IMR-90 (cell line): ENCODE results near the gene SCAF1. TPM values are rescaled to one million over a fixed set of nuclear protein-coding genes. Genes with fewer than 3 reads are reported as not detected.

Experiments
- ATAC-seq: fragments of 200-7000 bp; cut with Tn5 transposase; 2 replicates; pipeline ENCODE4 v1.9.1; 2020; ENCODE audit warnings: low read depth, mild to moderate bottlenecking, moderate library complexity
- BruUV-seq: library from RNA; stranded (reverse); fragments of 400-500 nt; replicated peaks from 2 replicates; lab custom pipeline; 2021; lab: Mats Ljungman, UMichigan
- CTCF ChIA-PET: fragments of 300-600 bp; formaldehyde crosslinking; extraction: SDS; loops from one replicate; lab custom pipeline; 2021; ENCODE audit warnings: antibody characterized with exemption; lab: Yijun Ruan, JAX
- POLR2A ChIA-PET: fragments of 300-600 bp; sonication (Branson Sonifier 250); formaldehyde crosslinking; loops from one replicate; lab custom pipeline; 2022; ENCODE audit warnings: antibody characterized with exemption; ENCODE audit not compliant: unreplicated experiment; lab: Charles Lee
- DNase-seq: peaks from one replicate; pipeline ENCODE4 v3.0.0; 2013
- H2AFZ ChIP-seq: replicated peaks from 2 replicates; pipeline ENCODE3; 2013; ENCODE audit warnings: low read length, mild to moderate bottlenecking; ENCODE audit not compliant: poor library complexity
- H2AK5ac ChIP-seq: 2 replicates; pipeline ENCODE4 v1.6.1; 2013; ENCODE audit warnings: low read depth, low read length, inconsistent platforms
- H2AK9ac ChIP-seq: replicated peaks from 2 replicates; pipeline ENCODE3; 2013; ENCODE audit warnings: mild to moderate bottlenecking, low read depth, low read length, moderate library complexity; ENCODE audit not compliant: poor library complexity
- H2BK120ac ChIP-seq: 2 replicates; pipeline ENCODE4 v1.6.1; 2013; ENCODE audit warnings: low read depth, low read length, inconsistent platforms
- H2BK15ac ChIP-seq: 3 replicates; pipeline ENCODE4 v1.6.1; 2013; ENCODE audit warnings: low read depth, low read length, inconsistent platforms
- H2BK20ac ChIP-seq: 2 replicates; pipeline ENCODE4 v1.6.1; 2013; ENCODE audit warnings: low read depth, mild to moderate bottlenecking, inconsistent platforms, low read length, moderate library complexity
- H2BK5ac ChIP-seq: 2 replicates; pipeline ENCODE4 v1.6.1; 2013; ENCODE audit warnings: mild to moderate bottlenecking, low read depth, low read length, inconsistent platforms; ENCODE audit not compliant: poor library complexity, severe bottlenecking
- H3K14ac ChIP-seq: replicated peaks from 2 replicates; pipeline ENCODE4 v1.6.1; 2013; ENCODE audit warnings: low read depth, low read length, inconsistent platforms
- H3K18ac ChIP-seq: 2 replicates; pipeline ENCODE4 v1.6.1; 2013; ENCODE audit warnings: low read depth, low read length, control low read depth
- H3K23ac ChIP-seq: 2 replicates; pipeline ENCODE4 v1.6.1; 2013; ENCODE audit warnings: low read depth, low read length, inconsistent platforms
- H3K27ac ChIP-seq: 2 replicates; pipeline ENCODE4 v1.5.1; 2013; ENCODE audit warnings: mild to moderate bottlenecking, control low read depth, low read length; ENCODE audit not compliant: insufficient read depth
- H3K27me3 ChIP-seq: 2 replicates; pipeline ENCODE4 v1.6.1; 2013; ENCODE audit warnings: low read length; ENCODE audit not compliant: control insufficient read depth, insufficient read depth
- H3K36me3 ChIP-seq: 2 replicates; pipeline ENCODE4 v1.6.1; 2013; ENCODE audit warnings: low read length, mixed read lengths; ENCODE audit not compliant: control insufficient read depth, insufficient read depth
- H3K4ac ChIP-seq: 2 replicates; pipeline ENCODE4 v1.6.1; 2013; ENCODE audit warnings: low read depth, low read length, inconsistent platforms
- H3K4me1 ChIP-seq: 2 replicates; pipeline ENCODE4 v1.6.1; 2013; ENCODE audit warnings: low read length, mixed read lengths; ENCODE audit not compliant: control insufficient read depth, insufficient read depth
- H3K4me2 ChIP-seq: 2 replicates; pipeline ENCODE4 v1.6.1; 2013; ENCODE audit warnings: low read depth, mild to moderate bottlenecking, control low read depth, low read length, moderate library complexity
- H3K4me3 ChIP-seq: 2 replicates; pipeline ENCODE4 v1.5.1; 2013; ENCODE audit warnings: low read depth, mild to moderate bottlenecking, control low read depth, low read length, moderate library complexity; ENCODE audit not compliant: insufficient read depth
- H3K56ac ChIP-seq: 2 replicates; pipeline ENCODE4 v1.6.1; 2013; ENCODE audit warnings: low read length, inconsistent platforms; ENCODE audit not compliant: insufficient read depth; ENCODE audit errors: extremely low read depth
- H3K79me1 ChIP-seq, 2 experiments: 2 replicates each; pipeline ENCODE4 v1.6.1; 2013; ENCODE audit warnings: low read length in 2 of 2, inconsistent platforms in 1 of 2, low read depth in 1 of 2
- H3K9ac ChIP-seq: 2 replicates; pipeline ENCODE4 v1.6.1; 2013; ENCODE audit warnings: low read depth, low read length, control low read depth
- H3K9me1 ChIP-seq: 2 replicates; pipeline ENCODE4 v1.6.1; 2013; ENCODE audit warnings: low read length, inconsistent platforms; ENCODE audit not compliant: insufficient read depth
- H3K9me3 ChIP-seq: 2 replicates; pipeline ENCODE4 v1.6.1; 2013; ENCODE audit warnings: low read length; ENCODE audit not compliant: control insufficient read depth, insufficient read depth
- H4K20me1 ChIP-seq: 2 replicates; pipeline ENCODE4 v1.6.1; 2013; ENCODE audit warnings: low read length, inconsistent platforms; ENCODE audit not compliant: insufficient read depth
- H4K5ac ChIP-seq: 2 replicates; pipeline ENCODE4 v1.6.1; 2013; ENCODE audit warnings: mild to moderate bottlenecking, low read depth, low read length, control low read depth
- H4K8ac ChIP-seq, 2 experiments: 2 replicates each; pipeline ENCODE4 v1.6.1; 2013; ENCODE audit warnings: low read depth in 2 of 2, low read length in 2 of 2, control low read depth in 1 of 2, inconsistent platforms in 1 of 2
- H4K91ac ChIP-seq: 2 replicates; pipeline ENCODE4 v1.6.1; 2013; ENCODE audit warnings: low read depth, low read length, inconsistent platforms; ENCODE audit not compliant: insufficient read depth
- CEBPB ChIP-seq: IDR thresholded peaks from 2 replicates; pipeline ENCODE4 v1.6.1; 2012; ENCODE audit warnings: low read depth, low read length, improper control_type of control experiment
- MAZ ChIP-seq: IDR thresholded peaks from 2 replicates; pipeline ENCODE4 v1.6.1; 2012; ENCODE audit warnings: low read depth, mild to moderate bottlenecking, low read length, improper control_type of control experiment, moderate library complexity, borderline replicate concordance
- MXI1 ChIP-seq: IDR thresholded peaks from 2 replicates; pipeline ENCODE4 v1.6.1; 2012; ENCODE audit warnings: low read depth, mild to moderate bottlenecking, low read length, moderate library complexity, borderline replicate concordance
- POLR2A ChIP-seq: IDR thresholded peaks from 2 replicates; pipeline ENCODE4 v1.6.1; 2012; ENCODE audit warnings: mild to moderate bottlenecking, low read depth, low read length
- RAD21 ChIP-seq: IDR thresholded peaks from 2 replicates; pipeline ENCODE4 v1.6.1; 2012; ENCODE audit warnings: low read length, improper control_type of control experiment
- RCOR1 ChIP-seq: IDR thresholded peaks from 2 replicates; pipeline ENCODE4 v1.6.1; 2012; ENCODE audit warnings: mild to moderate bottlenecking, low read length, improper control_type of control experiment; ENCODE audit not compliant: insufficient replicate concordance
- SMC3 ChIP-seq: fragments of 150-350 bp; IDR thresholded peaks from 2 replicates; pipeline ENCODE4 v1.6.1; 2016; ENCODE audit warnings: low read depth, mild to moderate bottlenecking, antibody characterized with exemption, low read length, moderate library complexity
- WGBS, 2 experiments: methylation state at CpG; one replicate each; pipeline versions ENCODE4 v1.1.5 to v1.1.7; 2013; ENCODE audit warnings: missing lambda C conversion rate in 2 of 2; ENCODE audit not compliant: insufficient read length in 1 of 2; ENCODE audit errors: extremely low coverage in 2 of 2; 5-methylcytosine and 5-hydroxymethylcytosine counted together
- dilution Hi-C: fragments of 300-500 bp; cut with HindIII; formaldehyde crosslinking; loops from one replicate; pipeline ENCODE4 v1.14.3; 2018; ENCODE audit warnings: low sequenced_read_pairs; ENCODE audit not compliant: unreplicated experiment
- in situ Hi-C: fragments of 300-500 bp; cut with MboI; formaldehyde crosslinking; loops from 3 replicates; pipeline ENCODE4 v1.14.3; 2019; ENCODE audit warnings: low sequenced_read_pairs, inconsistent platforms, mixed read lengths
- intact Hi-C: fragments of 100-400 bp; cut with micrococcal nuclease; formaldehyde crosslinking; loops from 2 replicates; pipeline ENCODE4 v1.10.0; 2022
- polyA plus RNA-seq, 3 experiments: library from polyadenylated mRNA; depleted of rRNA; stranded (reverse); fragments of >200 nt; gene quantifications; 2 replicates each; pipeline ENCODE4 v1.2.3, GENCODE V29; 2012; ENCODE audit warnings: low replicate concordance in 1 of 3
- total RNA-seq: library from RNA; depleted of rRNA; stranded (reverse); fragments of >200 nt; gene quantifications from 2 replicates; pipeline ENCODE4 v1.2.3, GENCODE V29; 2012
- TF ChIP-seq, protein P1 (sequence below): conservative IDR thresholded peaks from 2 replicates; pipeline ENCODE4 v1.5.1; 2012; ENCODE audit warnings: mild to moderate bottlenecking, low read depth, low read length, improper control_type of control experiment

Gene SCAF1
- total and polyA plus RNA-seq, 2 of the 4 experiments (the other 2 are of a cell fraction), result 2.2 to 14.8 TPM

DNA sequence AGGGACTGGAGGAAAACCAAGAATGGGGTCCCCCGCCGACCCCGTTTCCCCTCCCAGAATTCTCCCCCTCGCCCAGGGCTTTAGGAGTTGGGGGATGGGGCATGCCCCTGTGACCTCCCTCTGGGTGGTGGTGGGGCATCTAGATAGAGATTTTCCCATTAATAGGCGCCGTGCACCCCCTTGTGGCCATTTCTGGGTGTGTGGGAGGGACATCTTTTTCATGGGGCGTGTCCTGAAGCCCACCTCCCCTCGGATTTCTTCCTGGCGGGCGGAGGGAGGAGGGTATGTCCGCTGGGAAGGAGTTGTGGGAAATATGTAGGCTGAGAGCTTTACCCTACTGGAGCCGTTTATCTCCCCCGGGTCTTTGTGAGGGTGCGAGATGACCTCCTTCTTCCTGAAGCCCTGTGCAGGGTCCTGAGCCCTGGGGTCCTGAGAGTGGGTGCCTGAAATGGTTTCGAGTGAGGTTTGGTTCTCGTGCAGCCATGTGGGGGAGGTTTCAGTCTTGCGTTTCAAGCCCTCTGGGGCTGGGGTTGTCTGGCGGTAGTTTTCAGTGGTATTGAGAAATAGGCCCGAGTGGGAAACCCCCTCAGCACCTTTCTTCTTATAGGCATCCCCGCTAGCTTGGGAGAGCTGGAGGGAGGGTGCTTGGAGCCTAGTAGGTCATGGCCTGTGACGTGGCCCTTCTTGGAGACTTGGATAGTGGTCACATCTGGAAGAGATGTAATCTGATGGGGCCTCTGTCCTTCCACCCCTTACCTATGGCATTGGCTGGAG lies 36.1 kb downstream of the SCAF1 start:
- Histone ChIP-seq H2AK9ac (peak overlapping the region; percentile 98), H3K27ac (peak overlapping the region; percentile 91), H2BK5ac (peak overlapping the region; percentile 74), H4K5ac (0 out of 2 replicates have a peak overlapping the region, but pooled peaks have one; percentile 24), H3K4me3 (peak overlapping the region; percentile 77), H3K4ac (peak overlapping the region; percentile 33), H3K9me3 (no peaks in the 10 kb centered on the region), H4K20me1 (peaks cover 45% of the 10 kb centered on the region), H3K23ac (peak overlapping the region; percentile 81), H2BK15ac (no peak overlapping the region), H2BK20ac (no peak overlapping the region), H2AK5ac (peak overlapping the region; percentile 97), H3K9me1 (peaks cover 3% of the 10 kb centered on the region; the same call in 1 of the 2 replicates), H3K36me3 (peaks cover 10% of the 10 kb centered on the region), H3K18ac (no peak overlapping the region; the same call in 1 of the 2 replicates), H3K4me1 (peaks cover 13% of the 10 kb centered on the region), H4K8ac (peak overlapping the region in 1 of 2 experiments; percentile 61; a peak in 2 of 4 replicates), H3K14ac (peak overlapping the region; percentile 89), H3K79me1 (peaks cover 10 to 52% of the 10 kb centered on the region in 2 experiments), H3K4me2 (peak overlapping the region; percentile 97), H3K27me3 (no peaks in the 10 kb centered on the region), H2AFZ (peak overlapping the region; percentile 72), H3K9ac (peak overlapping the region; percentile 80), H2BK120ac (no peak overlapping the region; the same call in 1 of the 2 replicates), H3K56ac (peak overlapping the region; percentile 49), H4K91ac (no peak overlapping the region; the same call in 1 of the 2 replicates)
- peak; percentile 32 for TF ChIP-seq SMC3
- TF ChIP-seq RCOR1, result no peak
- peak; percentile 60 for TF ChIP-seq RAD21
- peak; percentile 19; the same call in 1 of the 2 replicates for TF ChIP-seq POLR2A
- peak; percentile 80 for TF ChIP-seq CEBPB
- TF ChIP-seq, protein P1, sequence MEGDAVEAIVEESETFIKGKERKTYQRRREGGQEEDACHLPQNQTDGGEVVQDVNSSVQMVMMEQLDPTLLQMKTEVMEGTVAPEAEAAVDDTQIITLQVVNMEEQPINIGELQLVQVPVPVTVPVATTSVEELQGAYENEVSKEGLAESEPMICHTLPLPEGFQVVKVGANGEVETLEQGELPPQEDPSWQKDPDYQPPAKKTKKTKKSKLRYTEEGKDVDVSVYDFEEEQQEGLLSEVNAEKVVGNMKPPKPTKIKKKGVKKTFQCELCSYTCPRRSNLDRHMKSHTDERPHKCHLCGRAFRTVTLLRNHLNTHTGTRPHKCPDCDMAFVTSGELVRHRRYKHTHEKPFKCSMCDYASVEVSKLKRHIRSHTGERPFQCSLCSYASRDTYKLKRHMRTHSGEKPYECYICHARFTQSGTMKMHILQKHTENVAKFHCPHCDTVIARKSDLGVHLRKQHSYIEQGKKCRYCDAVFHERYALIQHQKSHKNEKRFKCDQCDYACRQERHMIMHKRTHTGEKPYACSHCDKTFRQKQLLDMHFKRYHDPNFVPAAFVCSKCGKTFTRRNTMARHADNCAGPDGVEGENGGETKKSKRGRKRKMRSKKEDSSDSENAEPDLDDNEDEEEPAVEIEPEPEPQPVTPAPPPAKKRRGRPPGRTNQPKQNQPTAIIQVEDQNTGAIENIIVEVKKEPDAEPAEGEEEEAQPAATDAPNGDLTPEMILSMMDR, result peak; percentile 70
- TF ChIP-seq MXI1, result no peak
- peak; percentile 17; the same call in 1 of the 2 replicates for TF ChIP-seq MAZ
- ChIA-PET CTCF (no interaction called here), POLR2A (interaction anchor here (0.8 kb wide), 1 partner anchor 38 kb away, joined by 6 read pairs; no protein-coding TSS in a partner anchor)
- DNase-seq (peak; percentile 62), ATAC-seq (0 out of 2 replicates have a peak, but pooled peaks have one; percentile 5)
- dilution Hi-C loops (no loop called here), in situ Hi-C loops (no loop called here), intact Hi-C loops (loop anchor here (2.0 to 5.0 kb wide), 2 partner anchors 37 to 86 kb away; partner anchors contain the start of genes PRR12 and RRAS)
- BruUV-seq, result TSS peak; percentile 44
- no CpG with 5 or more reads among the region's 21 CpGs for WGBS, 2 experiments
